Prostate gland (tissue), 2 donors: ENCODE data around the gene NEUROD4.

ENCODE experiments used
- CTCF ChIP-seq, 4 experiments: fragments of 200-600 bp in 2 of 4; fragments of 450-650 bp in 2 of 4; sonication (generic) in 2 of 4; IDR thresholded peaks; 1 replicate in 3 of 4; 2 replicates in 1 of 4; pipeline ENCODE4 v1.5.1; 2016 to 2019; ENCODE audit warnings: antibody characterized with exemption in 4 of 4, mild to moderate bottlenecking in 2 of 4, moderate library complexity in 2 of 4
- POLR2A ChIP-seq: fragments of 450-650 bp; IDR thresholded peaks from one replicate; pipeline ENCODE4 v1.6.1; 2016; ENCODE audit warnings: antibody characterized with exemption, mild to moderate bottlenecking

DNA sequence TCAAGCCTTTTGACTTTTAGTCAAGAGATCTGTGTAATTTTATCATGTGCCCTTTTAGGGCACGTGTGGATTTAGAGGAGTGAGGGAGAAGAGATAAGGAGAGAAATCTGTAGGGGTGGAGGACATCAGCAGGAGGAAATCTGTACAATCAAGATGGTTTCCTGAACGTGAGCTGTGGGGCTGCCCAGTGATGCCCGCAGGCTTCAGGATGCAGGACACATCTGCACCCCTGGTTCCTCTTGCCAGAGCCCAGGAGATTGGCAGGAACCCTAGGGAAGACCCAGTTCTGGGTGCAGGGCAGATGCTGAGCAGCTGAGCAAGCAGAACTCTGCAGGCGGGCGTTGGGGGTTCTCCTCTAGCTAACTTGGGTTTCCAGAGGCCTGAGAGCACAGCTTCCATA, 23.6 kb upstream of the NEUROD4 start:
- no peak for TF ChIP-seq CTCF (IDR thresholded peaks at IDR 0.05)
- no peak for TF ChIP-seq POLR2A
